AG09309 (cell line): ENCODE measurements around the gene SPON1.

Source experiments
- DNase-seq: peaks from one replicate; pipeline ENCODE4 v3.0.0-alpha.2; 2010; ENCODE audit warnings: low read depth
- H3K4me3 ChIP-seq: 2 replicates; pipeline ENCODE4 v1.5.1; 2011; ENCODE audit warnings: mild to moderate bottlenecking, low read depth, low read length, moderate library complexity; ENCODE audit not compliant: control insufficient read depth
- CTCF ChIP-seq: IDR thresholded peaks from 2 replicates; pipeline ENCODE4 v1.5.1; 2011; ENCODE audit warnings: mild to moderate bottlenecking, low read depth, low read length, inconsistent platforms; ENCODE audit not compliant: insufficient read depth, control insufficient read depth; ENCODE audit errors: missing control alignments

The SPON1 gene

GRCh38 chr11:13993096-13993765 is 30.7 kb downstream of the SPON1 start:
- TF ChIP-seq CTCF: no peak
- H3K4me3 ChIP-seq: no peak overlapping the region
- DNase-seq: no peak

GRCh38 chr11:13997881-13998280 is 35.4 kb downstream of the SPON1 start:
- H3K4me3 ChIP-seq: no peak overlapping the region
- TF ChIP-seq CTCF: no peak

GRCh38 chr11:13999704-14000103 is 37.2 kb downstream of the SPON1 start:
- H3K4me3 ChIP-seq: no peak overlapping the region
- no peak for TF ChIP-seq CTCF
- DNase-seq: no peak

More at GRCh38 chr11:13997881-13998280, 35.4 kb downstream of the SPON1 start:
- DNase-seq: no peak

- DNase-seq: no peak
- H3K4me3 ChIP-seq: no peak overlapping the region
- no peak for TF ChIP-seq CTCF
Measured at GRCh38 chr11:14001597-14001996, 39.1 kb downstream of the SPON1 start.

GRCh38 chr11:14007566-14007965 is 45.0 kb downstream of the SPON1 start:
- no peak for TF ChIP-seq CTCF
- DNase-seq: no peak
- H3K4me3 ChIP-seq: no peak overlapping the region

GRCh38 chr11:14010665-14011064 is 48.1 kb downstream of the SPON1 start:
- no peak for TF ChIP-seq CTCF
- DNase-seq: no peak
- no peak overlapping the region for H3K4me3 ChIP-seq
